Ascending aorta (tissue), 2 donors: Measurements from ENCODE around the gene CTNND2. TPM values are rescaled to one million over a fixed set of nuclear protein-coding genes. Genes with fewer than 3 reads are reported as not detected.

Source experiments
- DNase-seq, 2 donors: peaks; one replicate each; pipeline ENCODE4 v3.0.0-alpha.2; 2019; ENCODE audit warnings: low spot score in 2 of 2
- H3K27ac ChIP-seq, 2 donors: fragments of 200-600 bp; sonication (generic); one replicate each; pipeline ENCODE4 v1.5.1; 2016 to 2017; ENCODE audit warnings: mild to moderate bottlenecking in 1 of 2
- H3K27me3 ChIP-seq: fragments of 200-600 bp; sonication (generic); one replicate; pipeline ENCODE4 v1.5.1; 2017
- H3K36me3 ChIP-seq, 2 donors: fragments of 200-600 bp; sonication (generic); one replicate each; pipeline ENCODE4 v1.5.1; 2016
- H3K4me1 ChIP-seq, 2 donors: fragments of 200-600 bp; sonication (generic); one replicate each; pipeline ENCODE4 v1.5.1; 2016 to 2017; ENCODE audit warnings: mild to moderate bottlenecking in 1 of 2
- H3K4me3 ChIP-seq, 2 donors: fragments of 200-600 bp; sonication (generic); one replicate each; pipeline ENCODE4 v1.5.1; 2016 to 2017; ENCODE audit warnings: mild to moderate bottlenecking in 1 of 2
- H3K9me3 ChIP-seq, 2 donors: fragments of 200-600 bp; sonication (generic); one replicate each; pipeline ENCODE4 v1.5.1; 2016
- intact Hi-C: fragments of 100-400 bp; cut with DNase I; formaldehyde crosslinking; loops from one replicate; pipeline ENCODE4 v1.15.1; 2023
- total RNA-seq: library from RNA; depleted of rRNA; stranded (reverse); fragments of >200 nt; gene quantifications from one replicate; pipeline ENCODE4 v1.1.0, GENCODE V29; 2016
- TF ChIP-seq, protein P1 (sequence below), 3 experiments: fragments of 200-600 bp in 2 of 3; fragments of 450-650 bp in 1 of 3; sonication (generic) in 2 of 3; IDR thresholded peaks; one replicate each; pipeline ENCODE4 v1.5.1; 2016 to 2019; ENCODE audit warnings: antibody characterized with exemption in 3 of 3, mild to moderate bottlenecking in 1 of 3, moderate library complexity in 1 of 3

CTNND2 gene
- total RNA-seq, 1 donor from 2014 or later = 0.11 TPM

DNA sequence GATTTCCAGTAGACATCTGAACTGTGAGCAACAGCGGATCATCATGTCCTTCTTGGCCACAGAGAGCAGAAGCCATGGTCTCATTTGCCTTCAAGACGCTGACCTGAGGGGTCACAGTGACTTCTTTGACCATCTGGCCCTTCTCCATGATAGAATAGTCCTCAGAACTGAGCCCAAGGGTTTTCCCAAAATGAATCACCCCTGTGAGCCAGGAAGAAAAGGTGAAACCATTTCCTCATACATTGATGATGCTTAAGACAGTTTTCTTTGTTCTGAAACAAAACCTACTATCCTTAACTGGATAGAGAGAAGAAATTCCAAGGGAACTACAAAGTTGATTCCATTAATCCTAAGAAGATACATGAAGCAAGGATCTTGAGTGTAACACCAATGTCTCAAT lies 503.9 kb downstream of the CTNND2 start:
- TF ChIP-seq, protein P1, sequence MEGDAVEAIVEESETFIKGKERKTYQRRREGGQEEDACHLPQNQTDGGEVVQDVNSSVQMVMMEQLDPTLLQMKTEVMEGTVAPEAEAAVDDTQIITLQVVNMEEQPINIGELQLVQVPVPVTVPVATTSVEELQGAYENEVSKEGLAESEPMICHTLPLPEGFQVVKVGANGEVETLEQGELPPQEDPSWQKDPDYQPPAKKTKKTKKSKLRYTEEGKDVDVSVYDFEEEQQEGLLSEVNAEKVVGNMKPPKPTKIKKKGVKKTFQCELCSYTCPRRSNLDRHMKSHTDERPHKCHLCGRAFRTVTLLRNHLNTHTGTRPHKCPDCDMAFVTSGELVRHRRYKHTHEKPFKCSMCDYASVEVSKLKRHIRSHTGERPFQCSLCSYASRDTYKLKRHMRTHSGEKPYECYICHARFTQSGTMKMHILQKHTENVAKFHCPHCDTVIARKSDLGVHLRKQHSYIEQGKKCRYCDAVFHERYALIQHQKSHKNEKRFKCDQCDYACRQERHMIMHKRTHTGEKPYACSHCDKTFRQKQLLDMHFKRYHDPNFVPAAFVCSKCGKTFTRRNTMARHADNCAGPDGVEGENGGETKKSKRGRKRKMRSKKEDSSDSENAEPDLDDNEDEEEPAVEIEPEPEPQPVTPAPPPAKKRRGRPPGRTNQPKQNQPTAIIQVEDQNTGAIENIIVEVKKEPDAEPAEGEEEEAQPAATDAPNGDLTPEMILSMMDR (IDR thresholded peaks at IDR 0.05) = no peak
- no peaks in the 10 kb centered on the region for H3K4me1 ChIP-seq
- intact Hi-C loops = no loop called here
- no peaks in the 10 kb centered on the region for H3K27me3 ChIP-seq
- H3K27ac ChIP-seq = no peak overlapping the region
- no peak for DNase-seq
- no peaks in the 10 kb centered on the region for H3K36me3 ChIP-seq
- no peak overlapping the region for H3K4me3 ChIP-seq
- no peaks in the 10 kb centered on the region for H3K9me3 ChIP-seq

DNA sequence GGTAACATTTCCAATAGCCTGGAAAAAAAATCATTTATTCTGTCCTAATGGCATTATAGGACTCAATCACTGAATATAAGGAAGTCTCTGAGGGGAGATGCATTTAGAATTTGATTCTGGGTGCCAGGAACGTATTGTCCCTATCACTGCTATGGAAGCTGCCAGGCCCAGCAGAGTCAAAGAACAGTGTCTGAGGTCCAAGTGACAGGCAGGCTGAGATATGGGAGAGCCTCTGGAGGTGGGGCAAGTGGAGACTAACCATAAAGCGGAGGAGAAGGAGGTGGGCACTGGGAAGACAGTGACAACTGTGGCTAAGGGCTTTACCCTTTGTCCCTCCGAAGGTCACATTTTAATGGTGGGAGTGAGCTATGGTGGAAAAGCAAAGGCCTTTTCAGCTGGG lies 505.5 kb downstream of the CTNND2 start:
- DNase-seq = no peak
- intact Hi-C loops = no loop called here
- H3K4me1 ChIP-seq = no peaks in the 10 kb centered on the region
- H3K27me3 ChIP-seq = no peaks in the 10 kb centered on the region
- H3K9me3 ChIP-seq = no peaks in the 10 kb centered on the region
- no peak overlapping the region for H3K27ac ChIP-seq
- no peak overlapping the region for H3K4me3 ChIP-seq
- TF ChIP-seq, protein P1 (IDR thresholded peaks at IDR 0.05) = no peak
- H3K36me3 ChIP-seq = no peaks in the 10 kb centered on the region

DNA sequence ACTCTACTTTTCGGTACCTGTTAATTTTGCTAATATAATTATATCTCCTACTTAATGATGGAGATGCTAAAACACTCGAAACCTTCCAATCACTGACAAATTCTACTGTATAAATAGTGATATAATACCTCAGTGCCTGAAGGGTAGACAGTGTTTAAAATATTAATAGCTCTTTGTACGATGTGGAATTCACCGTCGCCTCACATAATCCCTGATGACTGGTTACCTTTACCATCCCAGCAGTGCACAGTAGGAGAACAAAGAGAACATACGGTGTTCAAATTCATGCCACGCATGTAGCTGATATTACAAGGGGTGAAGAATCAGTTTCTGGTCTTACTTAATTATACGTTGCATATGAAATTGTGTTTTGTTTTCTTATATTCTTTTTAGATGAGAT lies 506.7 kb downstream of the CTNND2 start:
- TF ChIP-seq, protein P1 (IDR thresholded peaks at IDR 0.05) = no peak
- Histone ChIP-seq H3K9me3 (no peaks in the 10 kb centered on the region), H3K36me3 (no peaks in the 10 kb centered on the region), H3K4me3 (no peak overlapping the region), H3K27ac (no peak overlapping the region), H3K4me1 (no peaks in the 10 kb centered on the region), H3K27me3 (no peaks in the 10 kb centered on the region)
- intact Hi-C loops = no loop called here
- DNase-seq = no peak

DNA sequence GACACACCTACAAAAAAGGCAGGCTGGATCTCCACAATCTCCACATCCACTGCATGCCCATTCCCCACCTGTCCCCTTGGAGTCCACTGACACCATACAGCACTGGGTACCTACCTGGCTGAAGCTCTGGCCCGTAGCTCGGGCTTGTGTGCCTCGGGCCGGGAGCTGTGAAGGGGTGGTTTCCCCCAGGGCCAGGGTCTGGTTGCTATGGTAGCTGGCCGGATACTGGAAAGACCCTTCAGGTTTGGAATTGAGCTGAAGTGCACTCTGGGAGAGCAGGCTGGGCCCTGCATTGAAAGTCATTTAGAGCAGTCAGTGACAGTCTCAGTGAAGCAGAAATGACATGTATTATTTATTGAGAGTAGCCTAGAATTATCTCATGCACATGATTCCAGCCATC lies 507.3 kb downstream of the CTNND2 start:
- intact Hi-C loops = no loop called here

DNA sequence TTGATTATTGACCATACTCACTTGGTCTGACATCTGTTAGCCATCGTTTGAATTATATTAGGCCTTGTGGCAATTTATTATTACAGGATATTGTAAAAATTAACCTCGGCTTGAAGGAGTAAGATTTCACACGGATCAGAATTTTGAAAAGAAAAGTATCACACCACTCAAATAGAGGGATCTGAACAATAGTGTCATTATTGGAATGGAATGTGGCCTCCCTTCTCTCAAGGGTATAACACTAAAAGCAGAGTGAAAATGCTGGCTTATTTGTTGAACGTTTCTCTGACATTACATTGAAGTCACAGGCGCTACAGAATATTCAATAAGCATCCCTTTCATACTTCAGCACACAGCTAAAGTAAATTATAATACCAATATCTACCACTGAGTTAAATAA lies 509.3 kb downstream of the CTNND2 start:
- Histone ChIP-seq H3K27me3 (no peaks in the 10 kb centered on the region), H3K27ac (no peak overlapping the region), H3K4me3 (no peak overlapping the region), H3K36me3 (no peaks in the 10 kb centered on the region), H3K9me3 (no peaks in the 10 kb centered on the region), H3K4me1 (no peaks in the 10 kb centered on the region)
- intact Hi-C loops = no loop called here
- TF ChIP-seq, protein P1 (IDR thresholded peaks at IDR 0.05) = no peak
- DNase-seq = no peak

More for the DNA sequence above, 507.3 kb downstream of the CTNND2 start:
- Histone ChIP-seq H3K9me3 (no peaks in the 10 kb centered on the region), H3K4me3 (no peak overlapping the region), H3K36me3 (no peaks in the 10 kb centered on the region), H3K27me3 (no peaks in the 10 kb centered on the region), H3K4me1 (no peaks in the 10 kb centered on the region), H3K27ac (no peak overlapping the region)
- TF ChIP-seq, protein P1 (IDR thresholded peaks at IDR 0.05) = no peak
- no peak for DNase-seq

DNA sequence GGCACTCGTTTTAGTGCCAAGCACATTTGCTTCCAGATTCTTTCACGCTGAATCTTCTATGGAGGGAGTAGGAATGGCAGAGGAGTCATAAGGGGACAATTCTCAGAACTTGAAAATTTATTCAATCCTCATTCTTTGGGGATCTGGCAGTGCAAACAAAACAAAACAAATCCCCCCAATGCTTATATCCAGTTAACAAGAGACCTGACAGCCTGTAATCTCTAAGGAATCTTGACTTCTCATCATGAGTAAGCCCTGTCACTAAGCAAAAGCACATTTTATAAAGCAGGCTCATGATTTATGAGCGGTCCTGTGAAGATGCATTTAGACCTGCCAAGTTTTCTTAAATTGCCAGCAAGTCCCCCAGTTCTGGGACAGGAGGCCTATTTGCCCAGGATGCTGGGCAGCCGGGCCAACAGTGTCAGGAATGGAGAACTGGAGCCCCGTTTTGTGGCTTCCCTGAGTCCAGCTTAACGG lies 513.9 kb downstream of the CTNND2 start:
- Histone ChIP-seq H3K27me3 (no peaks in the 10 kb centered on the region), H3K4me1 (no peaks in the 10 kb centered on the region), H3K27ac (no peak overlapping the region), H3K36me3 (no peaks in the 10 kb centered on the region), H3K4me3 (no peak overlapping the region), H3K9me3 (no peaks in the 10 kb centered on the region)
- intact Hi-C loops = no loop called here
- DNase-seq = no peak
- TF ChIP-seq, protein P1 (IDR thresholded peaks at IDR 0.05) = no peak
